A549 treated with dexamethasone at 1 μM for 4 hours (cell line): ENCODE measurements around the gene MED17. TPM values are rescaled to one million over a fixed set of nuclear protein-coding genes. Genes with fewer than 3 reads are reported as not detected.

ENCODE experiments used
- total RNA-seq: library from RNA; stranded (reverse); fragments of 200-300 nt; extraction: Qiagen RNA extraction; gene quantifications from 5 replicates; pipeline ENCODE4 v1.2.3, GENCODE V29; 2022

The MED17 gene, protein sequence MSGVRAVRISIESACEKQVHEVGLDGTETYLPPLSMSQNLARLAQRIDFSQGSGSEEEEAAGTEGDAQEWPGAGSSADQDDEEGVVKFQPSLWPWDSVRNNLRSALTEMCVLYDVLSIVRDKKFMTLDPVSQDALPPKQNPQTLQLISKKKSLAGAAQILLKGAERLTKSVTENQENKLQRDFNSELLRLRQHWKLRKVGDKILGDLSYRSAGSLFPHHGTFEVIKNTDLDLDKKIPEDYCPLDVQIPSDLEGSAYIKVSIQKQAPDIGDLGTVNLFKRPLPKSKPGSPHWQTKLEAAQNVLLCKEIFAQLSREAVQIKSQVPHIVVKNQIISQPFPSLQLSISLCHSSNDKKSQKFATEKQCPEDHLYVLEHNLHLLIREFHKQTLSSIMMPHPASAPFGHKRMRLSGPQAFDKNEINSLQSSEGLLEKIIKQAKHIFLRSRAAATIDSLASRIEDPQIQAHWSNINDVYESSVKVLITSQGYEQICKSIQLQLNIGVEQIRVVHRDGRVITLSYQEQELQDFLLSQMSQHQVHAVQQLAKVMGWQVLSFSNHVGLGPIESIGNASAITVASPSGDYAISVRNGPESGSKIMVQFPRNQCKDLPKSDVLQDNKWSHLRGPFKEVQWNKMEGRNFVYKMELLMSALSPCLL
- 20.5 to 25.9 TPM (median 25.4 TPM) in 5 replicates for total RNA-seq

DNA sequence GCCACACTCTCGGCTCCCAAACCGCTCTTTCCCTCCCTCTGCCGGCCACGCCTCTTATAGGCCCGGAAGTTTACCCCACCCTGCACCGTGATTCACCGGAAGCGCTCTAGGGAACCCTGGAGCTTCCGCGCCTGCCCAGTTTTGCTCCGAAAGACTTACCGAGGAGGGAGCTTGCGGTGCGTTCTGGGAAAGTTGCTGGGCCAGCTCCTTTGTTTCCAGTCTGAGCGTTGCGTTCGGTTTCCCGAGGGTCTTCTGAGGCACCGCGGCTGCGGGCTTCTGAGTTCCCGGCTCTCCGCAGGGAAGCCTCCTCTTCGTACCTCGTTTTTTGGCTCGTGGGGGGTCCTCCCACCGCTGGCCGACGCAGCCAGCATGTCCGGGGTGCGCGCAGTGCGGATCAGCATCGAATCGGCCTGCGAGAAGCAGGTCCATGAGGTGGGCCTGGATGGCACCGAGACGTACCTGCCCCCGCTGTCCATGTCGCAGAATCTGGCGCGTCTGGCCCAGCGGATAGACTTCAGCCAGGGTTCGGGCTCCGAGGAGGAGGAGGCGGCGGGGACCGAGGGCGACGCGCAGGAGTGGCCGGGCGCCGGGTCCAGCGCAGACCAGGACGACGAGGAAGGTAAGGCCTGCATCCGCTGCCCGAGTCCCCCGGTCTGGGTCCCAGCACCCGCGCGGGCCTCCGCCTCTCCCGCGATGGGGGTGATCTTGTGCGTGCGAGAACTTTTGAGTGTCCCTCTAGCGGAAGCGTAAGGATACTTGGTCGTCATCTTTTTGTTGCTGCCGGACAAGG lies at the start of gene MED17:
MED17 (plus strand) TSS at position 138 of the 790 bp plus-strand sequence; CDS start at position 370, 232 bp downstream.

GRCh38 chr11:93741094-93741881 lies 42.8 kb upstream of the MED17 start, which contains the start of the genes C11orf54 and TAF1D:
C11orf54 (plus strand) TSS chr11:93741672; CDS start chr11:93747394, 5,722 bp downstream.
TAF1D (minus strand) TSS chr11:93741495; CDS start chr11:93739304, 2,191 bp downstream.

GRCh38 chr11:93850594-93851018 lies 66.5 kb downstream of the MED17 start, which contains the start of gene VSTM5:
VSTM5 (minus strand) TSS chr11:93850618; CDS start chr11:93850502, 116 bp downstream.

Other genes starting within 250 kb of the MED17 start
- gene SMCO4, start 240.9 kb upstream of the MED17 start, total RNA-seq = 21.5 to 26.9 TPM (median 21.5 TPM) in 5 replicates
- 5.7 to 7.5 TPM (median 6.6 TPM) in 5 replicates for gene CEP295, start 122.6 kb upstream of the MED17 start, total RNA-seq
- 92.3 to 103 TPM (median 101 TPM) in 5 replicates for gene TAF1D, start 42.8 kb upstream of the MED17 start, total RNA-seq
- 12.8 to 18.6 TPM (median 15.2 TPM) in 5 replicates for gene C11orf54, start 42.6 kb upstream of the MED17 start, total RNA-seq
- not detected in 5 replicates for gene VSTM5, start 66.3 kb downstream of the MED17 start, total RNA-seq
- not detected in 5 replicates for gene HEPHL1, start 237.1 kb downstream of the MED17 start, total RNA-seq